Epithelial cell of prostate (primary cell): ENCODE data around the gene GSG1L2.

ENCODE experiments used
- DNase-seq: peaks from one replicate; pipeline ENCODE4 v3.0.0-alpha.2; 2011; ENCODE audit warnings: low read depth, low spot score
- H3K27ac ChIP-seq: fragments of 450-650 bp; 2 replicates; pipeline ENCODE4 v1.5.1; 2017; ENCODE audit warnings: mild to moderate bottlenecking

Gene GSG1L2

DNA sequence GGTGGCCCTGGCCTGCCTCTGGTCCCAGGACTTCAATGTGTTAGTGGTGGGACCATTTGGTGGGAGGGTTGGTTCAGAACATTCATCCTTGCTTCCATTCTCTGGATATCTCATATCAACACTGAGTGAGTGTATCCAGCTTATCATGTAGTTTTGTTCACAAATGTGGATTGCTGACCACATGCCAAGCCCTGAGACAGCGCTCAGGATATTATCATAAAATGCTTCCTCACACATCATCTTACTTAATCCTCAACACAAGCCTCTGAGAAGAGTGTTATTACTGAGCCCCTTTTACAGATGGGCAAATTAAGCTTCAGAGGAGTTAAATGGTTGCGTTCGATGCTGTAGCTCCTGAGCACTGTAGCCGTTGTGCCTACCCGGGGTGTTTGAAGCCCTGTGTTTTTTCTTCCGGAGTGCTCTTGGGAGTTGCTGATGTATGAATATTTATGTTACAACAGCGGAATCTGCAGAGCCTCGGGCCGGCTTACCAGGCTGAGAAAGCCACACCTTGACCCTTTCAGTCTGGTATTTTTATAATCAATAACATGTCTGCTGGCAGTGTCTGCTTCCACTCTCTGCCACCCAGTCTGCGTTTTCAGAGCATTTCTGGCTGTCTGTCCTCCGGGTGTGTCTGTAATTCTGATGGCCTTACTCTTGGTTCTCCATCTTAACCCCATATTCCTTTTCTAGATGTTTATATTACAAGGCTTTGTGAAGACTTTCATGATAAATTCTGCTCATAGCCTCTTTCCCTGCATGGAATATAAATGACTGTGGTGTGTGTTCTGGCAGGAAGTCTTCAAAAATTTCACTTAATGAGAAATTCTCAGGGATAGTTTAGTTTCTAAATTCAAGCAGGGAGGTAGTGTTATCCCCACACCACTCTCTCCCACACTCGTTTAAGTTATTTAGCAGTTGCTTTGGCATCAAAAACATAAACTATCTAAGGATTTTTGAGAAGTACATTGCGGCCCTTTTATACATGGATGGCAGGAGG, 6.7 kb upstream of the GSG1L2 start:
- H3K27ac ChIP-seq: no peak overlapping the region
- no peak for DNase-seq

DNA sequence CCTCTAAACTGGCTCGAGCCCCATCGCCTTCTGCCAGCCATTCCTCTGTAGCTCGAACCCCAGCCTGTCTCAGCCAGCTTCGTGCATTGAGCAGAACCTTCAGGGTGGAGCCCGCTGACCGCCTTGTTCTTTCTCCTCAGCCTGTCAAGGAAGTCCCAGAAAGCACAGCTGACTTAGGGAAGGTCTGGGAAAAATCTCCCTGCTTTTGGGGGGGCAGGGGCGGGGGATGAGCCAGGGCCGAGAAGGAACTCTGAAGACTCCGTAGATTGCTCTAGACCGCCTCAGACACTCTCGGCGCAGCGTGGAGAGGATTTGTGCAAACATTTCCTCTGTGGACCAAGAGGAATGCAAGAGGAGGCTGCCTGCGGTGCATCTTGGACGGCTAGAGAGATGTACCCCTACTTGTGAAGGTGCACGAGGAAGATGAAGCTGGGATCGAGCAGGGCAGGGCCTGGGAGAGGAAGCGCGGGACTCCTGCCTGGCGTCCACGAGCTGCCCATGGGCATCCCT, 3.8 kb upstream of the GSG1L2 start, which contains the start of gene GLP2R:
Gene GLP2R, plus strand, starts transcription at position 284 of the 510 bp plus-strand sequence. Its CDS starts 140 bp downstream, at position 424.
- DNase-seq: no peak
- H3K27ac ChIP-seq: no peak within 1 kb of the TSS

DNA sequence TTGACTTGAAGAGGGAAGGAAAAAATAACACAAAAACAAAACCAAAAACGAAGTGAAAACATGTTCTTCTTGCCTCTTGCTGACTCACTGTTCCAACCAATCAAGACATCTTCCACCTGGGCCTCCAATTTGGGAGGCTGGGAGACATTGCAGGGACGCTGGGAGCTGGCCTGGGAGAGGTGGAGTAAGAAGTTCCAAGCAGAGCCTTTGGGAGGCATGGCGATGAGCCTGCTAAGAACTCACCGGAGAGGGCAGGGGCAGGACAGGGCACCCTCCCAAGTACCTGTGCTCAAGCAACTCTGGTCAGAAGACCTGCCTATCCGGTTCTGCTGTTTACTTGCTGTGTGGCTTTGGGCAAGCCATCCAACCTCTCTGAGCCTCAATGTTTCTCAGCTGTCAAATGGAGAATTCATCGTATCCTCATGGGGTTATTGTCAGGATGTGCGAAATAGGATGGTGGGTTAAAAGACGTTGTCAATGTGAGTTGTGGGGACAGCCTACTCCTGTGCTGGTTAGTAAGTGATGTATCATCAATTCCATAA, 3.0 kb upstream of the GSG1L2 start:
- no peak for DNase-seq
- H3K27ac ChIP-seq: no peak overlapping the region

DNA sequence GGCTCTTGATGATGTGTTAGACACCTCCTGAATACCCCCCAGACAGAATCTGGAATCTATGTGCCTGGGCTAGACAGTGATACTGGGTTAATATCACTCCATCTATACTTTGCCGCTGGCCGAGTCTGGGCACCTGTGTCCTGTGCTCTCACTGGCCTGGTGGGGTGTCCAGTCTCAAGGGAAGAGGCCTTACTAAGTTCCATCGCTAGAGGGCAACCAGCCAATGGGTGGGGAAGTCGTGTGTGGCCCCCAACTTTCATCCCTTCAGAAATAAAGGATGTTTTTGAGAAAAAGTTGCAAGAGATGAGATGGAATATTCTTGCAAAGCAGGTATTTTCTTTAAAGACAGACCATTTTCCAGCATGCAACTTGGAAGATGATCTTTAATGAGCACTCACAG, 2.2 kb upstream of the GSG1L2 start:
- no peak overlapping the region for H3K27ac ChIP-seq
- DNase-seq: no peak

DNA sequence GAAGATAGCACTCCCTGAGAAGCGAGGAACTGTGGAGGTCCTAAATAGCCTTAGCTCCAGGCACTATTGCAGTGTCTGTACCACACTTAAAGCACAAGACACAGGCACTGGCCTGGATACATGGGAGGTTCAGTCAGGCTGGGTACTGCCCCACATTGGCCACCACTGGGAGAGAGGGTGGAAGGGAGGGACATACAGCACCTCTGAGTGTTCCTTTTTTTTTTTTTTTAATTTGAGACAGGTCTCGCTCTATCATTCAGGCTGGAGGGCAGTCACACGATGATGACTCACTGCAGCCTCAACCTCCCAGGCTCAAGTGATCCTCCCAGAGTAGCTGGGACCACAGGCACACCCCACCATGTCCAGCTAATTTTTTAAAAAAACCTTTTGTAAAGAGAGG, 1.4 kb downstream of the GSG1L2 start:
- H3K27ac ChIP-seq: no peak overlapping the region
- DNase-seq: no peak

DNA sequence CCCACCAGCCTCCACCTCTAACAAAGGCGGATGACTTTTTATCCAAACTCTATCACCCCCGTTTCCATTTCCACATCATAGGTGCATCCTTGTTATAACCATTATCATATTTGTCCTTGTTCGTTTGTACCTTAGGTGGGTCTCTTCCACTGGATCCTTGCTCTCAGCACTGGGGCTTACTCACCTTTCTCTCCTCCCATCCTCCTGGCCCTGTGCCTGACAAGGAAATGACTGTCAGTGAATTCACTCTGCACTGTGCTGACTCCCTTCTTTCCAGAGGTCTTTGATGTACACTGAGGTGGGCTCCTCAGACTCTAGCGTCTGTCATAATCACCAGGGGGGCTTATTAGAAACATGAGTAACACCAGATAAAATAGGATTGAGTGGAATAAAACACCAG, 3.1 kb downstream of the GSG1L2 start:
- no peak overlapping the region for H3K27ac ChIP-seq
- DNase-seq: no peak

DNA sequence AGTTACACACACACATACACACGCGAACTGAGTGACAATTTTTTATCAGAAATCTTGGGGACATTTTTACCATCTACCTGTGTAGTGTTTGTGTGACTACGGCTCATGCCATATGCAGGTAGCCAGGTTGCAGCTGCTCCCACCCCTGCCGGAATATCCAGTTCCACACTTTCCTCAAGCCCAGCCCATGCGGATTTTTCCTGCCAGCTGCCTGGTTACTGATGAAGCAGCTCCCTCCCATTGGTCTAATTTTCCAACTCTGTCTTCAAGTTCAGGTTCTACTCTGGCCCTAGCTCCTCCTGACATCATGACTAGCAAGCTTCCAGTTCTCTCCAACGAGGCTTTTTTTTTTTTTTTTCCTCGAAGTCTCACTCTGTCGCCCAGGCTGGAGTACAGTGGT, 4.8 kb downstream of the GSG1L2 start:
- no peak overlapping the region for H3K27ac ChIP-seq
- DNase-seq: peak; percentile 70

DNA sequence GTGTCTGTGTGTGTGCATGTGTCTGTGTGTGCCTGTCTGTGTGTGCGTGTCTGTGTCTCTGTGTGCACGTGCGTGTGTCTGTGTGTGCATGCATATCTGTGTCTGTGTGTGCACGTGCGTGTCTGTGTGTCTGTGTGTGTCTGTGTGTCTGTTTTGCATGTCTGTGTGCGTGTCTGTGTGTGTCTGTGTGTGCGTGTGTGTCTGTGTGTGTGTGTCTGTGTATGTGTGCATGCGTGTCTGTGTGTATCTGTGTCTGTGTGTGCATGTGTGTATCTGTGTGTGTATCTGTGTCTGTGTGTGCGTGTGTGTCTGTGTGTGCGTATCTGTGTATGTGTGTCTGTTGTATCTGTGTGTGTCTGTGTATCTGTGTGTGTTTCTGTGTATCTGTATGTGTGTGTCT, 5.4 kb downstream of the GSG1L2 start:
- no peak overlapping the region for H3K27ac ChIP-seq
- no peak for DNase-seq

DNA sequence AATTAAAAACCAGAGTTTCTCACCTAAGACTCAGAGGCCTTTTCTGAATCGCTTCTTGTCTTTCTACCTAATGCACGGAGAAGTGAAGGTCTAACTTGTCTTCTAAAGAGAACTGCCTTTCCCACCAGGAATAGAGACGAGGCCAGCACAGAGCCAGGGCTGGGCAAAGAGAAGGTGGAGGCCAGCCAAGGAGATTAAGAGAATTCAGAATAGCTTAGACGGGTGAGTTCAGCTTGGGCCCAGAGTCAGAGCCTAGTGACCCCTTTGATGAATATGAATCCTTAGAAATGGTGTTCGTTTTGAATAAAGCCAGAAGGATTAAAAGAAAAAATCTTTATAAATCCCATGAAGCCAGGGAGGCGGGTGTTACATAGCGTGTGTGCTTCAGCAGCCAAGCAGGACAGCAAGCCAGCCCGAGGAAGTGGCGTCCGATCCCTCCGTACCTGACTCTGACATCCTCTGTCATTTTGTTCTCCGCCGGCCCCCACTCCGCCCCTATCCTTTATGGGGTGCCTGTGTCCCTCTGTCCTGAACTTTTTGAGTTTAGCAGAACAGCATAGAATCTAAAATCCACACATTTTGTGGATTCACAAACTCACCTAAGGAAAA, 7.4 kb downstream of the GSG1L2 start:
- H3K27ac ChIP-seq: no peak overlapping the region
- no peak for DNase-seq

DNA sequence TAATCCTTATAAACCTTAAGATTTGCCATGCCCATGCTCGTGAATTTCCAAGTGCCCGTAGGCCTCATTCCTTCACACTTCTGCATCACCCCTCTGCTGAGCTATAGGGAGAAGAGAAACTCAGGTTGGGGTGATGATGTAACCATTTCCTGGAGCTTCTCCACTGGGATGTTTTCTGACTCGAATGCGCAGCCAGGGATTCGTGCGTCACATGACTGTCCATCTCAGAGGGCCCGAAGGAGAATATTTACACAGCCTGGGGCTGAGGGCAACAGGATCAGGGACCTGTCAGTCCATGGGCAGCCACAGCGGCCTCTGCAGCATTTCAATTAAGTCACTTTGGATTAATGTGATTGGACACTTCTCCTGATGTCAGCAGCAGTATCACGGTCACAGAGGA, 8.7 kb downstream of the GSG1L2 start:
- no peak overlapping the region for H3K27ac ChIP-seq
- no peak for DNase-seq

DNA sequence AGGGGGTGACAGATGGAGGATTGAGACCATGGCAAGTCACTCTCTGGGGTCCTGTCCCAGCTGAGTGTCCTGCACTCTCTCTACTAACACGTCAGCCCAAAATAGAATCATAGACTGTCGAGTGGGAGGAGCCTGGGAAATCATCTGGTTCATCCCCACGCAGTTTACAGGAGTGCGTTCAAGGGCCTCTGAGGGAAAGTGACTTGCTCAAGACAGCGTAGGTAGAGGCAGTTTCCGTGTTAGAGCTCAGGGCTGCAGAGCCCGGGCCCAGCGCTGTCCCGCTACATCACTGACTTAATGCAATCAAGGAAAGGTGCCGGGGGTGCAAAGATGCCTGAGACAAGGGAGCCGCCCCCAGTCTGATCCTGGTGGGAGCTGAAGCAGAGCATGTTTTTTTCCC, 10.3 kb downstream of the GSG1L2 start:
- no peak for DNase-seq
- H3K27ac ChIP-seq: no peak overlapping the region

DNA sequence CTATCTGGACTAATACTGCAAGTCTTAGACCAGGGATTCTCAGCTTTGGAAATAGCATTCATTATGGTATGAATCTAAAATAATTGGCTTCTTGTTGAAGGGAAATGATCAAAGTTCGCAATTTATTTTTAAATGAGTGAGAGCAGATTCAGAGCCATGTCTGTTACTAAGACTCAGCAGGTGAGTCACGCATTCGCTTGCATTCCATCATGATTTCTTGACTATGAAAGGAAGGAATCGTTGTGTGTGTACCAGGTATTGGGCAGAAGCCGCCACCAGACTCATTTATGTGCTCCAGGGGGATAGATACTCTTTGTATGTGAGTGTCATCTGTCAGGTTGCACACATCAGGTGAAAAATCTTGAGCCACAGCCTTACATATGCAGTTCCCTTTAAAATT, 10.8 kb downstream of the GSG1L2 start:
- no peak for DNase-seq
- H3K27ac ChIP-seq: no peak overlapping the region

DNA sequence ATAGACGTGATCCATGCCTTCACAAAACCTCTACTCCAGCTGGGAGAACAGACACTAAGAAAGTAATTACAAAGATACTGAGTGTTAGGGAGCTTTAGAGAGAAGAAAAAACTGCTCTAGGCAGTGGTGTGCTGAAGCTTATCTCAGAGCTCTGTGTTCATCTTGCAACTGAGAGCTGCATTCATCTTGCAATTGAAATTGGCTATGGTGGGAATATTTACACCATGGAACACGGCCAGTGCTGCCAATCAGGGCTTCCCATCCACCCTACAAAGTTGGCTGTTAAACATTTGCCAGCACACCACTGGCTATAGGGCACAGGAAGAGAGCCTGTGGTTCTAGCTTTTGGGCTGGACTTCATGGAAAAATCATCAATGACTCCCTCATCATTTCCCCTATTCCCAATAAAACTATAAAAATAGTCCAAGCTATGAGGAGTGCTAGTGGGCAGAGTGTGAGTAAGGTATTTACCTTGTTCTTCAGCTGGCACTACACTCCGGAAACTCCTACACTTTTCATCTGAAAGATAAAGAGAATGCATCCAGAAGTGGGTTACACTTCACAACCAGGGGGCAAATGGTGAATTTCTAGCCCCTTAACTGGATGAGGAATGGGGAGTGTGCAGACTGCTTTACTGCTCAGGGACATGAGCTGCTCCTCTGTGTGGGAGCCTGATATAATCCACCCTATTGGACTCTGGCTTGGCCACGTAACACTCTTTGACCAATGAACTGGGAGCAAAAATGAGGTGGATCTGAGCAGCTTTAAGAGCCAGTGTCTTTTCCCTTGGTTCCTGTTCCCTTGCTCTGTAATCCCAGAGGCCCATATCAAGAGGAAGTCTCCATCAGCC, 11.6 kb downstream of the GSG1L2 start:
- H3K27ac ChIP-seq: no peak overlapping the region
- no peak for DNase-seq

DNA sequence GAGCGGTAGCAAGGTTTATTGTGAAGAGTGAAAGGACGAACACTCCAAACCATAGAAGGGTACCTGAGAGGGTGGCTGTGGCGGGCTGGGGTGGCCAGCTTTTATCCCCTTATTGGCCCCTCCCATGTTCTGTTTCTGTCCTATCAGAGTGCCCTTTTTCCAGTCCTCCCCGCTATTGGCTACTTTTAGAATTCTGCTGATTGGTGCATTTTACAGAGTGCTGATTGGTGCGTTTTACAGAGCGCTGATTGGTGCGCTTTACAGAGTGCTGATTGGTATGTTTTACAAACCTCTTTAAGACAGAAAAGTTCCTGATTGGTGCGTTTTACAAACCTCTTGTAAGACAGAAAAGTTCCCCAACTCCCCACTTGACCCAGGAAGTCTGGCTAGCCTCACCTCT, 12.5 kb downstream of the GSG1L2 start:
- H3K27ac ChIP-seq: no peak overlapping the region
- no peak for DNase-seq

DNA sequence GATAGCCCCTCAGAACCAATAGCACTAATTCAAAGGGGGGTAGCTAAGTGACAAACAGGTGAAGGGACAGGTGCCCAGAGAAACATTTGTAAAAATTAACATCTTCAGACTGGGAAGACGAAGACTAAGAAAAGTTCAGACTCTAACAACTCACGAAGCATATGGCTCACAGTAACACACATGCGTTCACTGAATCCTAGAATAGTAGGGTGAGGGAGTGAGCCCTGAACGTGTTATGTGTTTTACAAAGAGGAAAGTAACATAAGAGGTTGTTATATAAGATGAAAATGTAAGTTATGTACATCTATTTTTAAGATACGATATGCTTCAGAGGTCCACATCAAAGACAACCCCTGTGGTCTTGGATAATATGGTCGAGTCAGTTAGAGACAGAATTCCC, 15.2 kb downstream of the GSG1L2 start:
- no peak overlapping the region for H3K27ac ChIP-seq
- no peak for DNase-seq

DNA sequence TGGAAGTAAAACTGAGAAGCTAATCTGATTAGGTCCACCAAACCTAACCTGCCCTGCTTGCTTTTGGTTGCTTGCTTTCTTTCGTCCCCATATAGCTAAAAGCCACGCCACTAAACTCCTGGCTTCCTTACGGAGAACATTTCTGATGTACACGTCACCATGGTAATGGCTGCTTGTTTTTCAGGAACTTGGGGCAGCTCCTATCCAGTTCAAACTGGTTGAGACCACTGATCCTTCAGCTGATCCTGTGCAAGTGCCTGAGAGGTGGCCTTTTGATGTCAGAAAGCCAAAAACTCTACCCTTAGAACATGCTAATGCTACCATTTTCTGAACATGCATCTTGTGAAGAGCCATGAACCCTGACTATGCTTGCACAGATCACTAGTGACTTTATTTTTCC, 16.1 kb downstream of the GSG1L2 start:
- DNase-seq: no peak
- no peak overlapping the region for H3K27ac ChIP-seq

DNA sequence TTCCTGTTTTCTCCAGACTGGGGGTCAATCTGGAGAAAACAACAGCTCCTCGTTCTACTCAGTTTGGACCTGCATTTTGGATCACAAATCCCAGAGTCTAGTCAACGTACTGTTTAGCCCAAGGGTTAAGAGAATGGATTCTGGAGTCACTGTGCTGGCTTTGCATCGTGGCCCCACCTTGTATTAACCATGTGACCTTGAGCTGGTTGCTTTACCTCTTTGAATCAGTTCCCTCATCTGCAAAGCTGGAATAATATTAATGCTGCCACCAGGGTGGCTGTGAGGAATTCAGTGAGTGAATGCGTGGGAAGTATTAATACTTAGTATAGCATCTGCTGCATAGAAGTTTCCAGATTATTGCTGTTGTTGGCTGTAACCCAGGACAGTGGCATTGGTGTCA, 19.2 kb downstream of the GSG1L2 start:
- no peak for DNase-seq

DNA sequence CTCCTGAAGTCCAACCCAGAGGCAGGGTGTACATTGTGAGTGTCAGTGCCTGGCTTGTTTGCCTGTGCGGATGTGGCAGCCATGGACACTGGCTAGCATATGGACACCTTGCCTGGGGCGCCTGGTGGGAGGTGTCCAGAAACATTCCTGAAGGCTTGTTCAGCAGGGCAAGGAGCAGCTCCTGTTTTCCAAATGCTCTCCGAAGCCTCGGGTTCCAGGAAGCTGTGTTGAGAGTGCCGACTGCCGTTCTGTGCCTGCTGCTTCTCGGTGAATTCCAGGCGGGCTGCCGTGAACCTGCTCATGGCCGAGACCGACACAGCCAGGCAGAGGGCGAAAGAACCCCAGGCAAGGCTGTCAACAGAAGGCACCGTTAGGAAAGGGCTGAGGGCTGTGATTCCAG, 19.6 kb downstream of the GSG1L2 start:
- H3K27ac ChIP-seq: no peak overlapping the region
- DNase-seq: no peak

More for the DNA sequence above, 19.2 kb downstream of the GSG1L2 start:
- H3K27ac ChIP-seq: no peak overlapping the region

DNA sequence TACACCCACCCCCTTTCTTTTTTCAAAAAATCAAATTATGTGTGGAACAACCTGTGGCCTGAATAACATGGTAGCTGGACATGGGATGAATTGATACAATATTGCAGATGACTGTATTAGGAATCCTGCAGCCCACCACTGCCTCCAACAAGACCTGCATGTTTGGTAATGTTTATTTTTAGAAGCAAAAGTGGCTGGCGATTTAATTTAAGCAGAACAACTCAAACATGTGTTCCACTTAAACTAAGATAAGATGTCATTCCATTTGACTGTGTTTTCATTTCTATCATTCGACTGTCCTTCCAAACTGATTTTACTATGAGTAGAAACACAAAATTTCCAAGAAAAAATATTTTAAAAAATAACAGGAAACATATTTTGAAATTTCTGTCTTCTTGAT, 20.4 kb downstream of the GSG1L2 start:
- H3K27ac ChIP-seq: no peak overlapping the region
- DNase-seq: no peak

DNA sequence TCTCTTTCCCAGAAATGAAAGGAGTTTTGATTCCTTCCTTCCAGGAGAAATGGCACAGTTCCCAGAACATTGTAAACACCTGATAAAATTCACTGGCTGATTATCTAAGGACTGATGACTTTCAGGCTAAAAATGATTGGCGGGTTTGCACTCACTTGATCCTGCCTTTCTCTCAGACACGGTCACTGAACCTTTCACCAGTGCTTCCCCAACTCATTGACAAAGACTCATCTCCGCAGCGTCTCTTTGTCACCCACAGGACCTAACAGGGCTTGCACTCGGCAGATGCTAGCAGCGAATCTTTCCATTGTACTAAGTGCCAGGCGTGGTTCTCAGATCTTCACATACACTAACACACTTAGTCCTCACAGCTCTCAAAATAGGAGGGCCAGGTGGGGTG, 23.2 kb downstream of the GSG1L2 start:
- no peak for DNase-seq
- H3K27ac ChIP-seq: no peak overlapping the region
